GM19351 (cell line): ENCODE measurements around the gene ZBTB46.
"Not testable (repeated sequence)": the region's sequence is repeated elsewhere in the genome, so short reads cannot be mapped to it uniquely, and the experiment has no call there.

Experiments
- ATAC-seq: cut with Tn5 transposase; IDR thresholded peaks from one replicate; pipeline ENCODE4 v1.9.1; 2021; ENCODE audit warnings: mild to moderate bottlenecking, moderate library complexity; ENCODE audit not compliant: unreplicated experiment

Gene ZBTB46

DNA sequence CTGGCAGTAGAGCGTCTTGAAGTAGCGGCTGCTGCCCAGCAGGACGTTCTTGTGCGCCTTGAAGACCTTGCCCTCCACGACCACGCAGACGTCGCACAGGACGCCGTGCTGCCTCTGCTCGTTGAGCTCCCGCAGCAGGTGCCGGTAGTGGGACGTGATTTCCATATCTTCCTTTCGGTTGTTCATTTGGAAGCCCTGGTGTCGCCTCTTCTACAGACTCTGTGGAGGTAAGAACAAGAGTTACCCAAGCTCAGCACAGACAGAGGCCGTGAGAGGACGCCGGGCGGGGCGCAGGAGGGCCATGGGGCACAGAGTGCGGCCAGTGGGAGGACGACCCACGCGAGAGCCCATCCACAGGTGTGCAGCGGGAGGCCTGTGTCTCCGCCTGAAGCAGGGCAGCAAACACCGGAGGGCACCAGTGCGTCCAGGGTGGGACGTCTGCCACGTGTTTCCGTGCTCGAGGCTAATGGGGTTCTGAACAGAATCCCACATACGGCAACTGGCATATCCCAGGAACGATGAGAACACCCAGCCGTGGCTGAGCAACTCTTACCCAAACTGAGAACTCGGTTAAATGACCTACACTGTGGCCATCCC is 40.4 kb downstream of the ZBTB46 start:
- no peak for ATAC-seq

DNA sequence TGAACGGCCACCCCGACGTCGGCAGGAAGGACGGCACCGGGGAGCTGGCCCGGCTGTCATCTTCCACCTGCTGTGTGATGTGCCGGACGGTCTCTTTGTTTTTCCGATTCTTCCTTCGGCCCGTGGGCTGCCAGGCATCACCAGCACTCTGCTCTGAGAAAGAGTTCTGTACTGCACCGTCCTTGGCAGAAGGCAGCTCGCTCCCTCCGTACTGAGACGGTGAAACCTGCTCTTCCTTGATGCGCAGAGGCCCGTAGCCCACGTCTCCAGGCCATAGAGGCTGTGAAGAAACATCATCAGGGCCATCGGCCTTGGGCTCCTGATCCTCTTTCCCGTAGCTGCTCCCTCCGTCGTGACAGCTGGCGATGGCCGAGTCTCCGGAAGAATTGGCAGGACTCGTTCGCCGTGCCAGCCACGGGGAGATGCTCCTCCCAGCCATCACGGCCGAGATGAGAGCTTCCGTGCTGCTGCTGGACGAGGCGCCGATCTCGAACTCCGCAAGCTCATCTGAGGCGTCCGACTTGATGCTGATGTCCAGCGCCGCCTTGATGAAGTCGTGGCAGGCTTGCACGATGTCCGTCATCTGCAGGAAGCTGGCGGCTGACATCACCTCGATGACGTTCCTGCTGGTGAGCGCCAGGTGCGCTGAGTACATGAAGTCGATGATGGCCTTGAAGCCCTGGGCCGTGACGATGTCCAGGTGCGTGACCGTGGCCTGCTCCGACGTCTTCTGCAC is 41.1 kb downstream of the ZBTB46 start:
- ATAC-seq, result no peak

GRCh38 chr20:63787749-63788148 is 43.3 kb downstream of the ZBTB46 start:
- ATAC-seq, result no peak

DNA sequence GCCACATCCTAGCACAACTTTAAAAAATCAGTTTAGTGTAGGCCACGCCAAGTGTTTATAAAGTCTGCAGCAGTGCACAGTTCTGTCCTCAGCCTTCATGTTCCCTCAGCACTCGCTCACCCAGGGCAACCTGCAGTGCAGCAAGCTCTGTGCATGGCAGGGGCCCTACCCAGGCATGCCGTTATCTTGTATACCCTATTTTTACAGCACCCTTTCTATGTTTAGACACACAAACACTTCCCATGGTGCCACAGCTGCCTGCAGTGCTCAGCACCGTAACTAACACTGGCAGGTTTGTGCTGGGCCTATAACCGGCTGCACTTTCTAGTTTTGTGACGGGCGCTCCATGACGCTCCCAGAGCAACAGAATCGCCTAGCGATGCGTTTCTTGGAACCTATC is 43.8 kb downstream of the ZBTB46 start:
- ATAC-seq, result no peak

- ATAC-seq, result no peak
Measured at GRCh38 chr20:63785691-63786131, 45.4 kb downstream of the ZBTB46 start.

DNA sequence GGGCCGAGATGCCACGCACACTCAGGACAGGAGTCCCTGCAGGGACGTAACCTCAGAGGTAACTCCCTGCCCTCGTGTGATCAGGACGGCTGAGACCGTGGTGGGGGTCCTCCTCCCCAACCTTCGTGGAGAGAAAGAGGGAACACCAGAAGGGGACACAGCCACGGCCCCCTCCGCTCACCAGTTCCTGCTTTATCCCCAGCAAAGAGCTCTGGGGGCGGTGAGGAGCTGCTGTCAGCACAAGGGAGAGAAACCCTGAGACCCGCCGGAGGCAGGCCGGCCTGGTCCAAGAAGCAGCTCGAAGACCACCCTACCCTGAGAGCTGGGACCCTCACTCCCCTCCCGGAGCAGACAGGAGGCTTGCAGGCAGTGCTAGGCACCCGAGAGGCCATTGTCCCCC is 47.1 kb downstream of the ZBTB46 start:
- no peak for ATAC-seq

GRCh38 chr20:63782521-63782971 is 48.5 kb downstream of the ZBTB46 start:
- no peak for ATAC-seq

DNA sequence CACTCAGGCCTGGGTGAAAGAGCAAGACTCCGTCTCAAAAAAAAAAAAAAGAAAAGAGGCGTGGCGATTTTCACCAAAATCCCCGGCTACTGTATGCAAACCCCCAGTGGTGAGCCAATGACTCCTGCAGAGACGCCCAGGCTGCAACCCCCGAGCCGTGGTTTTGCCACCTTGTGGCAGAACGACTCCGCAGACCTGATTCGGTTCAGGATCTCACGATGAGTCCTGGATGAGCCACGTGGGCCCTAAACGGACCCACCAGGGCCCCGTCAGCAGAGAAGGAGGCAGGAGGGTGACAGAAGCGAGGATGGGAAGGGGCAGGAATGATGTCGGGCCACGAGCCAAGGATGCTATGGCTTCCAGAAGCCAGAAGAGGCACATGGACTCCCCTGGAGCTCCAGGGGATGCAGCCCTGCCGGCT is 49.0 kb downstream of the ZBTB46 start:
- no peak for ATAC-seq

- ATAC-seq, result no peak
Measured at GRCh38 chr20:63781181-63781580, 49.9 kb downstream of the ZBTB46 start.

- no peak for ATAC-seq
Measured at GRCh38 chr20:63778857-63779256, 52.2 kb downstream of the ZBTB46 start.

DNA sequence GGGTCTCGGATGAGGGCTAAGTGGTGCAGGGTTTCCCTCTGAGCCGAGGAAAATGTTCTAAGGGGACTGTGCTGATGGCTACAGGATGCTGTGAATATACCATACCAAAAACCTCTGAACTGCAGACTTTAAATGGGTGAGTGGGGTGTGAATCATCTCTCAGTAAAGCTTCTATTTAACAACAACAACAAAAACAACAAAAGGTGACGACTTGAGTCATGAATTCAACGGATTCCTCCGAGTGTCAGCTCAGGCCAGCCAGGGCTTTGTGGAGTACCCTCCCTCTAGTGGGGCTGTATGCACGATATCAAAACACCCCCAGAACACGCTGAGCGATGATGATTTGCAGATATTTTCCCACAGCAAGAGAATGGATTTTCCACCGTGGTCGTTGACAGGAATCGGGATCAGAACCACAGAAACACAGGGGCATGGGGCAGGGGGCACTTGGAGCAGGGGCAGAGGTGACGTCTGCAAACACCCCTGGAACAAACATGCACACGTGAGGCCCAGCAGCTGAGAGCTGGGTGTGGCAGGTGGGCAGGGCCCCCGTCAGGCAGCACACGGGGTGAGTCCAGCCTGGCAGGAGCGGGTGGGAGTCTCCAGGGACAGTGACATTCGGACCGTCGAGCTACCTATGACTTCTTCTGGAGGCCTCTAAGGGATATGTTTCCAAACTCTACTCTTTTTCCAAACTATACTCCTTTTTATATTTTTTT is 52.9 kb downstream of the ZBTB46 start:
- no peak for ATAC-seq

GRCh38 chr20:63777614-63778013 is 53.5 kb downstream of the ZBTB46 start:
- ATAC-seq, result no peak

- not testable (repeated sequence) for ATAC-seq
Measured at GRCh38 chr20:63776875-63777274, 54.2 kb downstream of the ZBTB46 start.

DNA sequence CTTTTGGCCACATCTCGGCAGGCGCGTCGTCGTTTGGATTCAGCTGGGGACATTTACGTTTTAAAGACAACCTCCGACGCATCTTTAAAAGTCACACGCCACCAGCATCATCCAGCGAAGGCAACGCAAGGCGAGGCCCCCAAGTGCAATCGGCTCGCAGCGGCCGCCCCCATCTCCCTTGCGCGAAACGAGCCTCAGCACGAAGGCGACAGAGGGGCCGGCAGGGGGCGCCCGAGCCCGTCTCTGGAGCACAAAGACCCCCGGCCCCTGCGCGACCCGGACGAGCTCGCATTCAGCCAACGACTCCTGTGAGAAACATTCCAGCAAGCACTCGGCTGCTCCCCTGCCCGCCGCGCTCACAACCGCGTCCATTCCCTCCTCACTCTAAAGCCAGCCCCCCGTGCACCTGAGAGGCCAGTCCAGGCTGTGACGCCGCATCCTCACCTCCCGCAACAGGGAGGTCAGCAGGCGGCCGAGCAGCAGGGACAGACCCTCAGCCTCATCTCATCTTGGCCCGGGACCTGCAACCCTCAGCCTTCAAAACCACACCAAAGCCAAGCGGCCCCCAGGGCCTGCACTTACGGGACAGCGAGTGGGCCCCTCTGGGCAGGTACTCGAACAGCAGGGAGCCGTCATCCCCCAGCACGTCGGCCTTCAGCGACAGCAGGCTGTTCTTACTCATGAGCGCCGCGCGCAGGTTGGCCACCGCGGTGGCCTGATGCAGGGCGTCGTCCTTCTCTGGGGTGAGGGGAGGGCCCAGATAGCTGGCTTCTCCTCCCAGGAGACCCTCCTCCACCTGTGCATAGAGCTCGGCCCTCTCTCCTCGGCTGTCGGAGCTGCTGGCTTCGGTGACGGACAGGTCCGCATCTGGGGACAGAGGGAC is 55.7 kb downstream of the ZBTB46 start:
- no peak for ATAC-seq

DNA sequence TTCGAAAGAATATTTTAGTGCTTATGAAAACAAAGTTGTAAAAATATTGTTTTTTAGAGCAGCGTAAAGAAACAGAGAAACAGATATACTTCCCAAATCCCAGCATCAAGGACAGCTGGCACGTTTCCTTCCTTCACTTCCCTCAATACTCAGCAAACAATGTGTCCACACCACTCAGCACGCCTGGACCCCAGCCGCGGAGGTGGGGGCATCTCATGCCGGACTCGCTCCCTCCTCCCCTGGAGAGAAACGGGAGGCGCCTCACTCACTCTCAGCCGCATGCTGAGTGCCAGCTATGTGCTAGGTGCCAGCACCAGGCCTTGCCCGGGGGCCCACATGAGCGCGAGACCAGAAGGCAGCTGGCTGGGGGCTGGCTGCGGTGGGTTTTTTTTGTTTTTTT is 56.8 kb downstream of the ZBTB46 start:
- no peak for ATAC-seq

- no peak for ATAC-seq
Measured at GRCh38 chr20:63773571-63774241, 57.4 kb downstream of the ZBTB46 start.

- ATAC-seq, result no peak
Measured at GRCh38 chr20:63772781-63773518, 58.1 kb downstream of the ZBTB46 start.

- ATAC-seq, result no peak
Measured at GRCh38 chr20:63771046-63771707, 59.9 kb downstream of the ZBTB46 start.

GRCh38 chr20:63769891-63770474 is 61.1 kb downstream of the ZBTB46 start:
- ATAC-seq, result no peak
